AG10803 (cell line): ENCODE measurements around the gene RPE.

Source experiments
- DNase-seq: peaks from one replicate; pipeline ENCODE4 v3.0.0; 2010; ENCODE audit warnings: low read depth
- H3K4me3 ChIP-seq: 2 replicates; pipeline ENCODE4 v1.5.1; 2011; ENCODE audit warnings: mild to moderate bottlenecking, low read length, control low read depth
- CTCF ChIP-seq: conservative IDR thresholded peaks from 2 replicates; pipeline ENCODE4 v1.5.1; 2011; ENCODE audit warnings: mild to moderate bottlenecking, low read length, control low read depth, inconsistent platforms

The RPE gene

GRCh38 chr2:210049831-210050230 is 47.4 kb downstream of the RPE start:
- no peak for DNase-seq
- H3K4me3 ChIP-seq = no peak overlapping the region
- no peak for TF ChIP-seq CTCF

GRCh38 chr2:210050885-210051284 is 48.4 kb downstream of the RPE start:
- H3K4me3 ChIP-seq = no peak overlapping the region
- TF ChIP-seq CTCF = no peak
- no peak for DNase-seq

GRCh38 chr2:210054696-210055095 is 52.3 kb downstream of the RPE start:
- TF ChIP-seq CTCF = no peak
- DNase-seq = no peak
- no peak overlapping the region for H3K4me3 ChIP-seq

GRCh38 chr2:210055825-210056224 is 53.4 kb downstream of the RPE start:
- no peak overlapping the region for H3K4me3 ChIP-seq
- TF ChIP-seq CTCF = no peak
- no peak for DNase-seq

GRCh38 chr2:210063306-210063705 is 60.9 kb downstream of the RPE start:
- no peak overlapping the region for H3K4me3 ChIP-seq
- DNase-seq = no peak
- TF ChIP-seq CTCF = no peak
